NB4 (cell line): ENCODE results near the gene HHIPL1.

Experiments used
- CTCF ChIP-seq: IDR thresholded peaks from one replicate; pipeline ENCODE4 v1.5.1; 2012; ENCODE audit warnings: low read depth, low read length
- MAX ChIP-seq: IDR thresholded peaks from 2 replicates; pipeline ENCODE4 v1.6.1; 2011; ENCODE audit warnings: low read depth, low read length
- MYC ChIP-seq: IDR thresholded peaks from 2 replicates; pipeline ENCODE4 v1.6.1; 2011; ENCODE audit warnings: low read depth, low read length
- POLR2A ChIP-seq: IDR thresholded peaks from 2 replicates; pipeline ENCODE4 v1.6.1; 2011; ENCODE audit warnings: mild to moderate bottlenecking; ENCODE audit not compliant: insufficient read length; ENCODE audit errors: extremely low read depth

- no peak for TF ChIP-seq CTCF
- no peak for TF ChIP-seq POLR2A
- no peak for TF ChIP-seq MYC
- no peak for TF ChIP-seq MAX
Measured at GRCh38 chr14:99688629-99689028, 43.7 kb downstream of the HHIPL1 start.
